Measurements from ENCODE around the gene TRPC4.

DNA sequence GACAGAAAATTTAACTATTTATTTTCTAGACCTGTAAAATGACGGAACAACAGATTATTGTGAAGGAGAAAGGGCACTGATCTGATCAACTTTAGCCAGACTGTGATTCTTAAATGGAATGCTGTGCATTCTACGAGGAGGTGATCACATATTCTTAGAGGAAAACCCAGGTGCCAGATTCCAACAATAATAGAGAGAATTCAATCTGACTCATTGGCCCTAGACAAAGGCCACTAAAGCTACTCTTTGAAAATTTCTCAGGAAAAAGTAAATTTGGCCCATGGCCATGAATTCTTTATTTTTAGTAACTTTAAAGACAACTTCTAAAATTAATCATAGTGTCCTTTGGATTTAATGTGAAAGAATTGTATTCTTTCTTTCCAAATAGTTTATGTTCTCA is 212.4 kb downstream of the TRPC4 start:
- TF ChIP-seq, protein P1, sequence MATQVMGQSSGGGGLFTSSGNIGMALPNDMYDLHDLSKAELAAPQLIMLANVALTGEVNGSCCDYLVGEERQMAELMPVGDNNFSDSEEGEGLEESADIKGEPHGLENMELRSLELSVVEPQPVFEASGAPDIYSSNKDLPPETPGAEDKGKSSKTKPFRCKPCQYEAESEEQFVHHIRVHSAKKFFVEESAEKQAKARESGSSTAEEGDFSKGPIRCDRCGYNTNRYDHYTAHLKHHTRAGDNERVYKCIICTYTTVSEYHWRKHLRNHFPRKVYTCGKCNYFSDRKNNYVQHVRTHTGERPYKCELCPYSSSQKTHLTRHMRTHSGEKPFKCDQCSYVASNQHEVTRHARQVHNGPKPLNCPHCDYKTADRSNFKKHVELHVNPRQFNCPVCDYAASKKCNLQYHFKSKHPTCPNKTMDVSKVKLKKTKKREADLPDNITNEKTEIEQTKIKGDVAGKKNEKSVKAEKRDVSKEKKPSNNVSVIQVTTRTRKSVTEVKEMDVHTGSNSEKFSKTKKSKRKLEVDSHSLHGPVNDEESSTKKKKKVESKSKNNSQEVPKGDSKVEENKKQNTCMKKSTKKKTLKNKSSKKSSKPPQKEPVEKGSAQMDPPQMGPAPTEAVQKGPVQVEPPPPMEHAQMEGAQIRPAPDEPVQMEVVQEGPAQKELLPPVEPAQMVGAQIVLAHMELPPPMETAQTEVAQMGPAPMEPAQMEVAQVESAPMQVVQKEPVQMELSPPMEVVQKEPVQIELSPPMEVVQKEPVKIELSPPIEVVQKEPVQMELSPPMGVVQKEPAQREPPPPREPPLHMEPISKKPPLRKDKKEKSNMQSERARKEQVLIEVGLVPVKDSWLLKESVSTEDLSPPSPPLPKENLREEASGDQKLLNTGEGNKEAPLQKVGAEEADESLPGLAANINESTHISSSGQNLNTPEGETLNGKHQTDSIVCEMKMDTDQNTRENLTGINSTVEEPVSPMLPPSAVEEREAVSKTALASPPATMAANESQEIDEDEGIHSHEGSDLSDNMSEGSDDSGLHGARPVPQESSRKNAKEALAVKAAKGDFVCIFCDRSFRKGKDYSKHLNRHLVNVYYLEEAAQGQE (IDR thresholded peaks at IDR 0.05): no peak
- TF ChIP-seq EP300 (IDR thresholded peaks at IDR 0.05) (no peak), POLR2A (IDR thresholded peaks at IDR 0.05; ENCODE audit: low read length) (no peak), CTCF (IDR thresholded peaks at IDR 0.05) (no peak)

Measured in A549 (cell line).